Mesothelial cell of epicardium (in vitro differentiated cells): ENCODE results near the gene CDH4. TPM values are rescaled to one million over a fixed set of nuclear protein-coding genes. Genes with fewer than 3 reads are reported as not detected.

Source experiments
- DNase-seq, 2 experiments: peaks; one replicate each; pipeline ENCODE4 v3.0.0; 2021; ENCODE audit warnings: low spot score in 2 of 2; ENCODE audit not compliant: unreplicated experiment in 2 of 2
- H3K27ac Mint-ChIP-seq: 2 replicates; pipeline ENCODE4 v1.8.0; 2021; ENCODE audit warnings: mixed read lengths
- H3K27me3 Mint-ChIP-seq: 2 replicates; pipeline ENCODE4 v1.8.0; 2021; ENCODE audit warnings: low read depth, mixed read lengths
- H3K36me3 Mint-ChIP-seq: 2 replicates; pipeline ENCODE4 v1.8.0; 2021; ENCODE audit warnings: mixed read lengths
- H3K4me1 Mint-ChIP-seq: 2 replicates; pipeline ENCODE4 v1.8.0; 2021; ENCODE audit warnings: mixed read lengths
- H3K4me3 Mint-ChIP-seq: 2 replicates; pipeline ENCODE4 v1.8.0; 2021; ENCODE audit warnings: mild to moderate bottlenecking, moderate library complexity, mixed read lengths
- H3K9me3 Mint-ChIP-seq: 2 replicates; pipeline ENCODE4 v1.8.0; 2021; ENCODE audit warnings: mixed read lengths
- total RNA-seq: library from RNA; stranded (reverse); gene quantifications from 3 replicates; pipeline ENCODE4 v1.2.1, GENCODE V29; 2021
- TF ChIP-seq, protein P1 (sequence below): fragments of 200-600 bp; sonication (generic); IDR thresholded peaks from one replicate; pipeline ENCODE4 v1.5.0; 2021; ENCODE audit warnings: antibody characterized with exemption; ENCODE audit not compliant: unreplicated experiment

CDH4 gene
- total RNA-seq, 1 donor from 2014 or later: 1.1 TPM

- Mint-ChIP-seq H3K9me3 (peaks cover 20% of the 10 kb centered on the region), H3K27me3 (no peaks in the 10 kb centered on the region), H3K27ac (no peak overlapping the region), H3K36me3 (no peaks in the 10 kb centered on the region), H3K4me3 (no peak overlapping the region), H3K4me1 (no peaks in the 10 kb centered on the region)
- TF ChIP-seq, protein P1, sequence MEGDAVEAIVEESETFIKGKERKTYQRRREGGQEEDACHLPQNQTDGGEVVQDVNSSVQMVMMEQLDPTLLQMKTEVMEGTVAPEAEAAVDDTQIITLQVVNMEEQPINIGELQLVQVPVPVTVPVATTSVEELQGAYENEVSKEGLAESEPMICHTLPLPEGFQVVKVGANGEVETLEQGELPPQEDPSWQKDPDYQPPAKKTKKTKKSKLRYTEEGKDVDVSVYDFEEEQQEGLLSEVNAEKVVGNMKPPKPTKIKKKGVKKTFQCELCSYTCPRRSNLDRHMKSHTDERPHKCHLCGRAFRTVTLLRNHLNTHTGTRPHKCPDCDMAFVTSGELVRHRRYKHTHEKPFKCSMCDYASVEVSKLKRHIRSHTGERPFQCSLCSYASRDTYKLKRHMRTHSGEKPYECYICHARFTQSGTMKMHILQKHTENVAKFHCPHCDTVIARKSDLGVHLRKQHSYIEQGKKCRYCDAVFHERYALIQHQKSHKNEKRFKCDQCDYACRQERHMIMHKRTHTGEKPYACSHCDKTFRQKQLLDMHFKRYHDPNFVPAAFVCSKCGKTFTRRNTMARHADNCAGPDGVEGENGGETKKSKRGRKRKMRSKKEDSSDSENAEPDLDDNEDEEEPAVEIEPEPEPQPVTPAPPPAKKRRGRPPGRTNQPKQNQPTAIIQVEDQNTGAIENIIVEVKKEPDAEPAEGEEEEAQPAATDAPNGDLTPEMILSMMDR: no peak
- no peak for DNase-seq
These were observed 346.5 kb downstream of the CDH4 start for GRCh38 chr20:61598586-61598985.

DNA sequence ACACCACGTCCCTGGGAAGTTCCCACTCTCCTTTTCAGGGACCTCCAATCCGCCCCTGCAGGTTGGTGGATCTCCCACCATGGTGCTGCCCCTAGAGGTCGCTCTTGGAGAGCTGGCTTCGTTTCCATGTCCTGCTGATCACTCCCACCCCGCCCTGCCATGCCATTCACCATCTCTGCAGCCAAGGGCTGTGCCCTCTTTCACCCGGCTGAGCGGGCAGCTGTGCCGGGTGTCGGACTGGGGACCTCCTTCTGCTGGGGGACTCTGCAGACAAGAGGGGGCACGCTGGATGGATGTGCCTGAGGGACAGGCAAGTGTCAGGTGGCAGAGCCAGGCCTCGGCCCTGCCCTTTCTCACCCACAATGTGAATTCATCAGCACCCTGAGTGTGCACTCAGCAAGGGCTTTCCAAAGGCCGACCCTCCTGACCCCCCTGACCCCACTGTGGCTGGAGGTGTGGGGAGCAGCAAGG, 347.0 kb downstream of the CDH4 start:
- Mint-ChIP-seq H3K4me3 (no peak overlapping the region), H3K9me3 (peaks cover 20% of the 10 kb centered on the region), H3K4me1 (no peaks in the 10 kb centered on the region), H3K27me3 (no peaks in the 10 kb centered on the region), H3K27ac (no peak overlapping the region), H3K36me3 (no peaks in the 10 kb centered on the region)
- TF ChIP-seq, protein P1: no peak
- DNase-seq: no peak

- TF ChIP-seq, protein P1: no peak
- no peak for DNase-seq
- no peaks in the 10 kb centered on the region for H3K36me3 Mint-ChIP-seq
- H3K4me3 Mint-ChIP-seq: no peak overlapping the region
- no peaks in the 10 kb centered on the region for H3K4me1 Mint-ChIP-seq
- H3K9me3 Mint-ChIP-seq: peaks cover 20% of the 10 kb centered on the region
- H3K27ac Mint-ChIP-seq: no peak overlapping the region
- no peaks in the 10 kb centered on the region for H3K27me3 Mint-ChIP-seq
These were observed 347.5 kb downstream of the CDH4 start for GRCh38 chr20:61599541-61599992.

DNA sequence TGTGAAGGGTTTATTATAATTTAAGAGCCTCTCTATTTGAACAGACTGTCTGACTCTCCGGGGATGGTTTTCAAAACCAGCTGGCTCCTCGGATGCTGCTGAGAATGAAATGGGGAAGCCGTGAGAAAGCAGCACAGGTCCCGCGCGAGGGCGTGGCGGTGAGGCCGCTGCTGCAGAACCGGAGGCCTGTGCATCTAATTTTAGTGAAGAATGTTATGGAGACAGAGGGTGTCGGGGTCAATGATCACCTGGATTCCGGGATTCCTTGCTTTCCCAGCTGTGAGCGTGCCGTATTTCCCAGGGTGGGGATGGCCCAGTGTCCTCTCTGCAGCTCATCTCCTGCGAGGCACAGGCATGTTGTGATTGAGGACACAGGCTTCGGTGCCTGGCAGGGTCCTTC, 348.0 kb downstream of the CDH4 start:
- H3K9me3 Mint-ChIP-seq: peaks cover 20% of the 10 kb centered on the region
- H3K27ac Mint-ChIP-seq: no peak overlapping the region
- DNase-seq: no peak
- no peak overlapping the region for H3K4me3 Mint-ChIP-seq
- H3K36me3 Mint-ChIP-seq: no peaks in the 10 kb centered on the region
- TF ChIP-seq, protein P1: no peak
- no peaks in the 10 kb centered on the region for H3K27me3 Mint-ChIP-seq
- no peaks in the 10 kb centered on the region for H3K4me1 Mint-ChIP-seq

DNA sequence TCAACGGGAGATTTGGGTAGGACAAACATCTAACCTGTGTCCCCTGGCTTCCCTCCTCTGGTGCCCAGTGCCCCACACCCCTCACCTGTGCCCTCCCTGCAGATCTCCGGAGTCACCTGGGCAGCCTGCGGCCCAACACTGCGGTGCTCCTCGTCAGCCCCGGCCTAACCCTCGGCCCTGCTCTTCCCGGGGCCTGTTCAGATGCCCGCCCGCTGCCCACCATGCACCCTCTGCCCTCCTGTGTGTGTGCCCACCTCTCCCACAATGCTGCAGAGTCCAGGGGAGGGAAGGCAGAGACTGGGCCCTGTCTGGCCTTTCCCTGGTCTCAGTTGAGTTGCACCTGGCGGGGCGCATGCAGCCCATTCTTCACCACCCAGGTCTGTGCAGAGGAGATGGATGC, 349.3 kb downstream of the CDH4 start:
- H3K27me3 Mint-ChIP-seq: peaks cover 3% of the 10 kb centered on the region
- no peaks in the 10 kb centered on the region for H3K4me1 Mint-ChIP-seq
- H3K36me3 Mint-ChIP-seq: no peaks in the 10 kb centered on the region
- TF ChIP-seq, protein P1: no peak
- H3K4me3 Mint-ChIP-seq: no peak overlapping the region
- H3K9me3 Mint-ChIP-seq: peaks cover 11% of the 10 kb centered on the region
- no peak for DNase-seq
- no peak overlapping the region for H3K27ac Mint-ChIP-seq

DNA sequence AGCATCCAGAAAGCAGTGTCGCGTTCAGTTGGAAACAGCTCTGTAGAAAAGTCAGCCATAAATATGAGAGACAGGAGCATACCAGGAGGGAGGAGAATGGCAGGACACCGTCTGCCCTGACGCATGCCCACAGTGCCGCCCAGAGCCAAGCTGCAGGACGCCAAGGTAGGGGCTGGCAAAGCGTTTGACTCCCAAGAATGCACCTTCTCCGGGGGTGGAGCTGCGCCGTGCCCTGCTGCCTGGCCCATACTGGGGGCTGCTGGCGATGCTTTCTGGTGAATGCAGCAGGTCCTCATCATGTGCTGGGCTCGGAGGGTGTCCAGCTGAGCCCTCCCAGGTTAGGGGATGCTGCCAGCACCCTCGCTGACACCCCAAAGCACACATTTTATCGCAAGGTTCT, 349.8 kb downstream of the CDH4 start:
- no peak overlapping the region for H3K4me3 Mint-ChIP-seq

More for the DNA sequence above, 349.8 kb downstream of the CDH4 start:
- H3K4me1 Mint-ChIP-seq: no peaks in the 10 kb centered on the region
- H3K27me3 Mint-ChIP-seq: peaks cover 4% of the 10 kb centered on the region
- H3K9me3 Mint-ChIP-seq: peaks cover 6% of the 10 kb centered on the region
- no peak for DNase-seq
- H3K36me3 Mint-ChIP-seq: no peaks in the 10 kb centered on the region
- TF ChIP-seq, protein P1: no peak
- no peak overlapping the region for H3K27ac Mint-ChIP-seq
